H1 (cell line): Measurements from ENCODE around the gene RASD2. TPM values are rescaled to one million over a fixed set of nuclear protein-coding genes. Genes with fewer than 3 reads are reported as not detected.

Experiments used
- CBX8 ChIP-seq: fragments of 300-800, 300-1000 bp; sonication (generic); IDR thresholded peaks from 2 replicates; pipeline ENCODE4 v1.7.1; 2016; ENCODE audit warnings: low read depth, low read length, borderline replicate concordance
- EZH2 ChIP-seq: fragments of 200-600 bp; sonication (generic); IDR thresholded peaks from 2 replicates; pipeline ENCODE4 v1.7.1; 2012; ENCODE audit warnings: low read depth, mild to moderate bottlenecking, moderate library complexity, low read length, inconsistent platforms; ENCODE audit not compliant: severe bottlenecking
- HDAC2 ChIP-seq, 2 experiments: fragments of 300-600 bp in 1 of 2; sonication (generic) in 1 of 2; IDR thresholded peaks; 2 replicates each; pipeline ENCODE4 v1.6.1; 2011 to 2012; ENCODE audit warnings: low read depth in 2 of 2, low read length in 2 of 2, mild to moderate bottlenecking in 2 of 2, moderate library complexity in 2 of 2, borderline replicate concordance in 1 of 2, inconsistent platforms in 1 of 2
- NANOG ChIP-seq: IDR thresholded peaks from 2 replicates; pipeline ENCODE4 v1.6.1; 2011; ENCODE audit warnings: low read length, low read depth, mild to moderate bottlenecking, inconsistent platforms; ENCODE audit not compliant: insufficient read depth, poor library complexity, severe bottlenecking
- POU5F1 ChIP-seq: IDR thresholded peaks from 2 replicates; pipeline ENCODE4 v1.6.1; 2011; ENCODE audit warnings: low read depth, mild to moderate bottlenecking, low read length, moderate library complexity
- polyA plus RNA-seq, 7 experiments: library from polyadenylated mRNA; depleted of rRNA in 3 of 7; stranded (reverse) in 5 of 7; unstranded in 2 of 7; fragments of >200 nt in 5 of 7; fragments of 200-250 nt in 2 of 7; gene quantifications; 1 replicate in 5 of 7; 2 replicates in 1 of 7; 4 replicates in 1 of 7; pipeline versions ENCODE4 v1.2.1 to v1.2.3, GENCODE V29; 2011 to 2013; ENCODE audit warnings: missing spikeins in 2 of 7, mixed read lengths in 2 of 7
- total RNA-seq: library from RNA; stranded (reverse); fragmentation: NEBNext Ultra II Directional; extraction: Animal tissue kit (Norgen Biotek cat#: 25700); gene quantifications from 2 replicates; pipeline ENCODE4 v1.2.1, GENCODE V29; 2021
- TF ChIP-seq, protein P1 (sequence below), 3 experiments: IDR thresholded peaks; 1 replicate in 2 of 3; 2 replicates in 1 of 3; pipeline versions ENCODE4 v1.5.1 to v1.6.1; 2011; ENCODE audit warnings: low read length in 3 of 3, mild to moderate bottlenecking in 3 of 3, inconsistent platforms in 2 of 3, low read depth in 1 of 3, moderate library complexity in 1 of 3; ENCODE audit not compliant: insufficient read depth in 1 of 3; ENCODE audit errors: control extremely low read depth in 1 of 3

Gene RASD2
- total and polyA plus RNA-seq, 2 of the 8 experiments (the other 6 are each of a cell fraction or from before 2014, with no cell fraction given), result 1.9 to 5.1 TPM

- TF ChIP-seq NANOG (no peak), POU5F1 (no peak), HDAC2 (IDR thresholded peaks at IDR 0.05; ENCODE audit: borderline replicate concordance in 1 of 2, low read depth in 2 of 2, low read length in 2 of 2) (no peak), CBX8 (no peak), EZH2 (no peak)
- TF ChIP-seq, protein P1, sequence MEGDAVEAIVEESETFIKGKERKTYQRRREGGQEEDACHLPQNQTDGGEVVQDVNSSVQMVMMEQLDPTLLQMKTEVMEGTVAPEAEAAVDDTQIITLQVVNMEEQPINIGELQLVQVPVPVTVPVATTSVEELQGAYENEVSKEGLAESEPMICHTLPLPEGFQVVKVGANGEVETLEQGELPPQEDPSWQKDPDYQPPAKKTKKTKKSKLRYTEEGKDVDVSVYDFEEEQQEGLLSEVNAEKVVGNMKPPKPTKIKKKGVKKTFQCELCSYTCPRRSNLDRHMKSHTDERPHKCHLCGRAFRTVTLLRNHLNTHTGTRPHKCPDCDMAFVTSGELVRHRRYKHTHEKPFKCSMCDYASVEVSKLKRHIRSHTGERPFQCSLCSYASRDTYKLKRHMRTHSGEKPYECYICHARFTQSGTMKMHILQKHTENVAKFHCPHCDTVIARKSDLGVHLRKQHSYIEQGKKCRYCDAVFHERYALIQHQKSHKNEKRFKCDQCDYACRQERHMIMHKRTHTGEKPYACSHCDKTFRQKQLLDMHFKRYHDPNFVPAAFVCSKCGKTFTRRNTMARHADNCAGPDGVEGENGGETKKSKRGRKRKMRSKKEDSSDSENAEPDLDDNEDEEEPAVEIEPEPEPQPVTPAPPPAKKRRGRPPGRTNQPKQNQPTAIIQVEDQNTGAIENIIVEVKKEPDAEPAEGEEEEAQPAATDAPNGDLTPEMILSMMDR (IDR thresholded peaks at IDR 0.05; ENCODE audit: control extremely low read depth in 1 of 3, insufficient read depth in 1 of 3, low read depth in 1 of 3, low read length in 3 of 3), result no peak
Measured at GRCh38 chr22:35598396-35598710, 57.7 kb downstream of the RASD2 start (continued).
